Calu3 (cell line): ENCODE results near the gene SSUH2. TPM values are rescaled to one million over a fixed set of nuclear protein-coding genes. Genes with fewer than 3 reads are reported as not detected.
A peak's percentile ranks its signal among the peaks of the same experiment; 100 is the strongest.

Experiments used
- BruUV-seq: library from RNA; stranded (reverse); fragments of 400-500 nt; replicated peaks from 2 replicates; lab custom pipeline; 2021; lab: Mats Ljungman, UMichigan
- CTCF ChIA-PET: fragments of 300-600 bp; sonication (Branson Sonifier 250); formaldehyde crosslinking; loops from one replicate; lab custom pipeline; 2022; ENCODE audit warnings: antibody characterized with exemption; lab: Charles Lee
- DNase-seq: peaks from one replicate; pipeline ENCODE4 v3.0.0; 2022
- H3K27ac Mint-ChIP-seq: one replicate; pipeline ENCODE4 v1.8.0; 2022; ENCODE audit warnings: mixed read lengths; ENCODE audit not compliant: unreplicated experiment
- H3K27me3 Mint-ChIP-seq: one replicate; pipeline ENCODE4 v1.8.0; 2022; ENCODE audit warnings: mixed read lengths; ENCODE audit not compliant: unreplicated experiment
- H3K36me3 Mint-ChIP-seq: one replicate; pipeline ENCODE4 v1.8.0; 2022; ENCODE audit warnings: mild to moderate bottlenecking, moderate library complexity, mixed read lengths; ENCODE audit not compliant: insufficient read depth, unreplicated experiment
- H3K4me1 Mint-ChIP-seq: one replicate; pipeline ENCODE4 v1.8.0; 2022; ENCODE audit warnings: mild to moderate bottlenecking, low read depth, mixed read lengths; ENCODE audit not compliant: unreplicated experiment
- H3K4me3 Mint-ChIP-seq: one replicate; pipeline ENCODE4 v1.8.0; 2022; ENCODE audit warnings: mild to moderate bottlenecking, low read depth, moderate library complexity, mixed read lengths; ENCODE audit not compliant: unreplicated experiment
- H3K9me3 Mint-ChIP-seq: one replicate; pipeline ENCODE4 v1.8.0; 2022; ENCODE audit warnings: low read depth, mixed read lengths; ENCODE audit not compliant: unreplicated experiment
- intact Hi-C: fragments of 100-400 bp; cut with micrococcal nuclease; formaldehyde crosslinking; loops from one replicate; pipeline ENCODE4 v1.10.0; 2022; ENCODE audit not compliant: unreplicated experiment
- total RNA-seq: library from RNA; stranded (reverse); gene quantifications from 2 replicates; pipeline ENCODE4 v1.2.3, GENCODE V29; 2022
- TF ChIP-seq, protein P1 (sequence below): fragments of 200-600 bp; IDR thresholded peaks from one replicate; pipeline ENCODE4 v1.8.0; 2022; ENCODE audit warnings: antibody characterized with exemption; ENCODE audit not compliant: unreplicated experiment

The SSUH2 gene
- total RNA-seq, 1 experiment from 2014 or later, result not detected

DNA sequence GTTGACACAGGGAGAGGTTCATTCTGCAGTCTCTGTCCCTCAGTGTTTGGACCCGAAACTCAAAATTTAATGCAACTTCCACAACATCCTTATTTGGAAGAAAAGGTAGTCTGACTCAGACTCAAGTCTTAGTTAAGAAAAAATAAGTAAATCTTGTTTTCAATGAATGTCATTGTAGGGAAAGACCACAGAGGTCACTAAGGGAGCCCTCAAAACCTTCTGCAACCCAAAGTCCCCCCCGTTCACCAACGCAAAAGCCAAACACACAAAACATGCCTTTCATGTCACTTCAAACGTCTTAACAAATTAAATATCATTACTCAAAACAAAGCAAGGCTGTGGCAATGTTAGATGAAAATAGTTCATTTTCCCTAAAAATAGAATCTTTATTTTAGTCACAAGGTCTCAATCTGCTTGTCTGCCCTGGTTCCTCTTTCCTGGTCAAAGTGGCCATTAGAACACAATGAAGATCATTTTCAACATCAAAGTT, 20.9 kb upstream of the SSUH2 start:
- DNase-seq, result no peak
- TF ChIP-seq, protein P1, sequence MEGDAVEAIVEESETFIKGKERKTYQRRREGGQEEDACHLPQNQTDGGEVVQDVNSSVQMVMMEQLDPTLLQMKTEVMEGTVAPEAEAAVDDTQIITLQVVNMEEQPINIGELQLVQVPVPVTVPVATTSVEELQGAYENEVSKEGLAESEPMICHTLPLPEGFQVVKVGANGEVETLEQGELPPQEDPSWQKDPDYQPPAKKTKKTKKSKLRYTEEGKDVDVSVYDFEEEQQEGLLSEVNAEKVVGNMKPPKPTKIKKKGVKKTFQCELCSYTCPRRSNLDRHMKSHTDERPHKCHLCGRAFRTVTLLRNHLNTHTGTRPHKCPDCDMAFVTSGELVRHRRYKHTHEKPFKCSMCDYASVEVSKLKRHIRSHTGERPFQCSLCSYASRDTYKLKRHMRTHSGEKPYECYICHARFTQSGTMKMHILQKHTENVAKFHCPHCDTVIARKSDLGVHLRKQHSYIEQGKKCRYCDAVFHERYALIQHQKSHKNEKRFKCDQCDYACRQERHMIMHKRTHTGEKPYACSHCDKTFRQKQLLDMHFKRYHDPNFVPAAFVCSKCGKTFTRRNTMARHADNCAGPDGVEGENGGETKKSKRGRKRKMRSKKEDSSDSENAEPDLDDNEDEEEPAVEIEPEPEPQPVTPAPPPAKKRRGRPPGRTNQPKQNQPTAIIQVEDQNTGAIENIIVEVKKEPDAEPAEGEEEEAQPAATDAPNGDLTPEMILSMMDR, result no peak
- BruUV-seq, result no TSS peak
- CTCF ChIA-PET, result no interaction called here
- H3K4me1 Mint-ChIP-seq, result peaks cover 18% of the 10 kb centered on the region
- no peaks in the 10 kb centered on the region for H3K9me3 Mint-ChIP-seq
- intact Hi-C loops, result loop anchor here (10.0 kb wide), 1 partner anchor 269 kb away; no protein-coding TSS in a partner anchor
- no peaks in the 10 kb centered on the region for H3K36me3 Mint-ChIP-seq
- H3K27ac Mint-ChIP-seq, result no peak overlapping the region
- H3K27me3 Mint-ChIP-seq, result peaks cover 18% of the 10 kb centered on the region
- no peak overlapping the region for H3K4me3 Mint-ChIP-seq

DNA sequence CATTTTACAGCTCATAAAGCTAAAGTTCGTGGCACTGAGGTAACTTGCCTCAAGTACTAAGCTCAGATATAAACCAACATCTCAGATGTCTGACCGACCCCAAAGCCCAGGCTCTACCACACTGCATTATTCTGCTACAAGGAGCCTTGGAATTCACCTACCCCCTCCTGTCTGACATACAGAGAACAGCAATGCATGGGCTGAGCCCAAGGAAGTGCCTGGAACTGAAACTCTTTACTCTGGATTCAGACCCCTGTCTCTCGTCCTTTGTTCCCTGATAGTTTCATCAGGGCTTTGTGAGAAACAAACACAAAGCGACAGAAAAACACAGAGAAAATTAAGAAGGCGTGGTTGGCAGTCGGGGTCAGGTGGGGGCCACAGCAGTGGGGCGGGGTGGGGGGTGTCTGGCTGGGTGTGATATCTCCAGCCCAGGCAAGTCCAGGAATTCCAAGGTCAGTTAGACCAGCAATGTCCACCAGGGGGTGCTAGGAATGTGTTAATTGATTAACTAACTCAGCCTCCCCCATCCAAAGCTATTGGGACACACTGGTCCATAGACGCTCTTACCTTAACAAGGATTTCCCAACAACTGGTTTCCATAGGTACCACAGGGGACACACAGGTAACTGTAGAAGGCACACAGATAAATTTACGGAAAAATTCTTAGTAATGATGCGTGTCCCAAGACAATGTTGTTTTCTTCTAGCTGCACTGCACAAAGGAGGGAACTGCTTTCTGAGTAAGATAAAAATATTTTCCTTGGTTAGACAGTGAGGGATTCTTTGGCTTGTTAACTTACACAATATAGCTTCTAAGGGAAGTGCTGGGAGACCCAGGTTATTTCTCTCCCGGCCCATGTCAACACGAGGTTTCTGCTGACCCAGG, 18.8 kb upstream of the SSUH2 start:
- intact Hi-C loops, result loop anchor here (2.0 to 10.0 kb wide), 2 partner anchors 105 to 271 kb away; partner anchors contain the start of gene OXTR
- DNase-seq, result peak; percentile 87
- TF ChIP-seq, protein P1, result peak; percentile 57
- BruUV-seq, result no TSS peak
- Mint-ChIP-seq H3K27me3 (peaks cover 18% of the 10 kb centered on the region), H3K4me3 (no peak overlapping the region), H3K4me1 (peaks cover 31% of the 10 kb centered on the region), H3K27ac (no peak overlapping the region), H3K36me3 (peaks cover 4% of the 10 kb centered on the region), H3K9me3 (no peaks in the 10 kb centered on the region)
- CTCF ChIA-PET, result interaction anchor here (1.4 to 1.7 kb wide), 3 partner anchors 19 to 106 kb away, joined by 3 to 9 read pairs (median 4); partner anchors contain the start of gene OXTR

DNA sequence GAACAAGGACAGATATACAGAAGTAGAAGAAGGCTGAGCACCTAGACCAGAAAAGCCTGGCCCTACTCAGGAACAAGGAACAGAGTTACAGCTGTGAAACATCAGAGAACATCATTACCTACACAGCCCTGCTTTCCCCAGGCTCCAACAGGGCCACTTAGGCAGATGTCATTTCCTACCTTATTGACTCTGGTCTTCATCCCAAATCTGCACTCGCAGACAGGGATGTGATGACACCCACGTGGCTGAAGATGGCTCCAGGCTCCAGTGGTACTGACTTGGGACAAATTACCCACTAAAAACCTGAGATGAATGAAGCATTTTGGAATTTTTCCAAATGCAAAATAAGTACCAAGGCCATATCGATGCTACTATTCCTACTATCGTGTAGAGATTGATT, 18.0 kb upstream of the SSUH2 start:
- no TSS peak for BruUV-seq
- peaks cover 6% of the 10 kb centered on the region for H3K36me3 Mint-ChIP-seq
- H3K27ac Mint-ChIP-seq, result no peak overlapping the region
- H3K4me3 Mint-ChIP-seq, result no peak overlapping the region
- CTCF ChIA-PET, result interaction anchor here (1.4 to 1.7 kb wide), 2 partner anchors 20 to 36 kb away, joined by 3 to 9 read pairs; no protein-coding TSS in a partner anchor
- intact Hi-C loops, result loop anchor here (2.0 to 10.0 kb wide), 2 partner anchors 106 to 272 kb away; partner anchors contain the start of gene OXTR
- TF ChIP-seq, protein P1, result no peak
- H3K9me3 Mint-ChIP-seq, result no peaks in the 10 kb centered on the region
- DNase-seq, result no peak
- H3K27me3 Mint-ChIP-seq, result peaks cover 18% of the 10 kb centered on the region
- peaks cover 40% of the 10 kb centered on the region for H3K4me1 Mint-ChIP-seq

DNA sequence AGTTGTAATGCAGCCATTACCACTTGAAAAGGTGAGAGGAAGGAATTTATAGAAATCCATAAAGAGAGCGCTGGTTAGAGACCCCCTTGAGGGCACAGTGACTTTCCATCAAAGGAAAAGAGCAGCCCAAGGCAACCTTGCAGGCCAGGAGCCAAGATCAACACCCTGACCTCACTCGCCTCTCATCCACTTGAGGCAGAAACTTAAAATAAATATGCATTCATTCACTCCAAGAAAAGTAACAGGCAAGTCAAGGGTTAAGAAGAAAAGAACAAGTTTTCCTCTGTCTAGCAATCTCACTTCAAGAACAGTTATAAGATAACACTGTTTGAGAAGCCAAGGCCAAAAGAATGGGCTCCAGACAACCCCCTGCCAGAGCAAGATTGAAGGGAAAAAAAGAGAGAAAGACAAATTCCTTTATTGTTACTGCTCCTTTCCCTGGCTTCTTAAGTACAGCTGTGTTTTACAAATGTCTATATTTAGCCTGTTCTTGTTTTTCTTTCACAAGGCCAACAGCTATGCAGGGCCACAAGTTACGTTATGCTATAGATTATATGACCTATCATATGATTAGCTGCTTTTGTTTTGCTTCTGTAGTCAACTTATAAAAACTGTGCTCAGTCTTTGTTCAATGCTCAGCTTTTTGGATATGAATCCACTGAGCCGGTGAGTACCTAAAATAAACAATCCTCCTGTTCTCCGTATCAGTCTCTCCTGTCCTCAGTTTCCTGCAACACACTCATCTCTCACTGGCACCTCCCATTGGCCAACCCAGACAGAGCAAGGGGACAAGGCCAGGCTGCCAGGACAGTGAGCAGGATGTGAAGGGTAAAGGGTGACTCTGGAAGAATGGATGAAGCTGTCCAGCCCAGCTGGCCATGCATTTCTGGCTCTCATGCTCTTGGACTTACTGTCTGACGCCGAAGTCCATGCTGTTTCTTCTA, 15.8 kb upstream of the SSUH2 start:
- H3K36me3 Mint-ChIP-seq, result peaks cover 6% of the 10 kb centered on the region
- H3K27me3 Mint-ChIP-seq, result peaks cover 18% of the 10 kb centered on the region
- CTCF ChIA-PET, result no interaction called here
- no peak overlapping the region for H3K27ac Mint-ChIP-seq
- TF ChIP-seq, protein P1, result no peak
- no peak for DNase-seq
- no TSS peak for BruUV-seq
- no peaks in the 10 kb centered on the region for H3K9me3 Mint-ChIP-seq
- H3K4me3 Mint-ChIP-seq, result no peak overlapping the region
- peaks cover 47% of the 10 kb centered on the region for H3K4me1 Mint-ChIP-seq
- intact Hi-C loops, result loop anchor here (10.0 kb wide), 1 partner anchor 274 kb away; no protein-coding TSS in a partner anchor
